IPS-18c (cell line): ENCODE data around the gene SMAP1.
"Not testable (repeated sequence)": the region's sequence is repeated elsewhere in the genome, so short reads cannot be mapped to it uniquely, and the experiment has no call there.

Experiments used
- H3K4me3 ChIP-seq: 2 replicates; pipeline ENCODE4 v1.7.0; 2013; ENCODE audit warnings: low read depth, mild to moderate bottlenecking, low read length, moderate library complexity; ENCODE audit not compliant: insufficient read depth
- H3K9me3 ChIP-seq: one replicate; pipeline ENCODE4 v1.6.1; 2013; ENCODE audit warnings: mild to moderate bottlenecking, low read length, moderate library complexity; ENCODE audit not compliant: control insufficient read depth, insufficient read depth

Gene SMAP1

DNA sequence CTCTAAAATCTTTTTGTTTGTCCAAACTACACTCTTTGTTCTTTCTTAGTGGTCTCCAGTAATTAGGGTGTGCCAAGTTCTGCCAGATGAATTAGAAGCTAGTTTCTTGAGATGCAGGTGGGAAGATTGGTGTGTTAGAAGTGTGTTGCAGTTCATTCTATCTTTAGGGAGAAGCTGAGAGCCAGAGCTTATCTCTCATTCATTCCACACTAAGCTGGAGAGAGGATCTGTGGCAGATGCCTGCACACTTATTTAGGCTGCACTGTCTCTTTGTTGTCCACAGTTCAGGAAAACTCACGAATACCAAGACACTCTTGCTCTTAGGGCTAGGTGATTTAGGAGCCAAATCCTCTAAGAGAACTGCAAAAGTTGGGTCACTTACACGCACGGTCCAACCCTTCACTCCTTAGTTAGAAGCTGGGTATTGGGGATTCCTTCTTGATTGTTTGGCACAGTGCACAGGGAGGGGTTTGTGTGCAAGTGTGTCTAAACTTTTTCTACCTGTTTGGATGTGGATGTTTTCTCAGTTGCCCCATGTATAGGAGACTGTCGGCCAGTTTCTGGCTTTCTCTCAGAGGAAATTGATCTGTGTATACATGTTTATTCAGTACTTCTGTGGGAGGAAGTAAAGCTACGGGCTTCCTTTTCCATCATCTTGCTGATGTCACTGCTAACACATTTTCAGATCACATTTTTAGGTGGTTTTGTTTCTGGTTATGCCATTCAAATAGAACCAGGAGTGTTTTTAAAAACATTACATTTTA, 49.5 kb downstream of the SMAP1 start:
- Histone ChIP-seq H3K9me3 (no peaks in the 10 kb centered on the region), H3K4me3 (no peak overlapping the region)

DNA sequence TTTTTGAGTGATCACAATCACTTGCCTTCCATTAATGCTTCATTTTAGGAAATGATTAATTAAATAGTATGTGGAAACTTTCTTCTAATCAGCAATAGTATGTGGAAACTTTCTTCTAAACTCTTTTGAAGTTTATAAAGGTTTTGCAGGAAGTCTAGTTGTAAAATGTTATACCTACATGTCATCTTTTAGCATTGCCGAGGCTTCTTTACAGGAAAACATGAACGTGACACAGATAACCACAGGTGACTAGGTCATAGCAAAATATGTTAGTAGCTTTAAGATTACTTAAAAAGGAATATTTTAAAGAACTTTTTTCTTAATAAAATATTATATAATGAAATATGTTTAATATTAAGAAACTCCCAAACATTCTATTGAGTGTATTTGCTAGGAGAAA, 56.8 kb downstream of the SMAP1 start:
- no peak overlapping the region for H3K4me3 ChIP-seq
- no peaks in the 10 kb centered on the region for H3K9me3 ChIP-seq

DNA sequence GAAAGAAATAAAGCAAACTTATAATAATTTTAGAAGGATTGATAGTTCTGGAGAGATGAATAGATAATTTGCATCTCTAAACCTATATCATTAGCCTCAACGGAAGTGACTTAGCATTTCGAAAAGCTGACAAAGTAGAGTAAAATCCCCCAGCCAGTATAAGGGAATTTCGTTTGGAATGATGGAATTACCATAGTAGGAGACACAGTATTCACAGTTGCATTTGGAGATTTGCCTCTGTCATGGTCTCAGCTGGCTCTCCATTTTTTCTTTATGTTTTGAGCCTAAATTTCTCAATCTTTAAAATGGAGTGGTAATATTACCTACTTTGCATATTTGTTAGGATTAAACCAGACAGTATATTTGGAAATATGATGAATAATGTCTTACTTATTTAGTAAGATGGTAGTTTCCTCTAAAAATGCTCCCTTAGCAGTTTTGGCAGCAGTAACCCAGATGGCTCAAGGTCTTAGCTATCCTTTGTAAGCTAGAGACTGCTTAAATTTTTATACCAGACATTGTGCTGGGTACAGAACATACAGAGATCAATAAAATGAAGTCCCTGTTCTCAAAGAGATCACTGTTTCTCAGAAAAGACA, 58.2 kb downstream of the SMAP1 start:
- Histone ChIP-seq H3K4me3 (no peak overlapping the region), H3K9me3 (no peaks in the 10 kb centered on the region)

DNA sequence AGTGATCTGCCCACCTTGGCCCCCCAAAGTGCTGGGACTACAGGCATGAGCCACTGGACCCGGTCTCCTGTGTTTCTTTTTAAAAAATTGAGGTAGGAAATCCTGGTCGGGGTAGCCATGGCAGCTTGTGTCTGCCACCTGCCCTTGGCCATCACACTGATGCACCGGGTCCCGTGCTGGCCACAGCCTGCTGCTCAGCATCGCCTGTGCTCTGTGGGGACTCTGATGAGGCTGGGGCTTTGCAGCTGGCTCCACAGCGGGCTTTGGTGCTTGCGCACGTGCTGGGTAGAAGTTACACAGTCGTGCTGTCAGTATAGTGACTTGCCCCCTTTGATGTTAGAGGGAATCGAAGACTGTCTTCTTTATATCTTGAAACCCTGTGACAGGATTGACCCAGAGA, 66.7 kb downstream of the SMAP1 start:
- Histone ChIP-seq H3K4me3 (no peak overlapping the region), H3K9me3 (no peaks in the 10 kb centered on the region)

GRCh38 chr6:70734979-70735378, 67.3 kb downstream of the SMAP1 start:
- H3K4me3 ChIP-seq: no peak overlapping the region
- no peaks in the 10 kb centered on the region for H3K9me3 ChIP-seq

DNA sequence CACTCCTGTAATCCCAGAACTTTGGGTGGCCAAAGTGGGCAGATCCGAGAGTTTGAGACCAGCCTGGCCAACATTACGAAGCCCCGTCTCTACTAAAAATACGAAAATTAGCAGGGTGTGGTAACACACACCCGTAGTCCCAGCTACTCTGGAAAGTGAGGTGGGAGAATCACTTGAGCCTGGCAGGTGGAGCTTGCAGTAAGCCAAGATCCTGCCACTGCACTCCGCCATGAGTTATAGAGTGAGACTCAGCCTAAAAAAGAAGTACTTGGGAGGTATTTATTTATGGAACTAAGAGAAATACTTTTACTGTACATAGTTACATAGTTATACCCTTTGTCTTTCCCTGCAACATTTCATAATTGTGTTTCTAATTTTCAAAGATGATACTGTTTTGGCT, 67.8 kb downstream of the SMAP1 start:
- H3K9me3 ChIP-seq: no peaks in the 10 kb centered on the region
- no peak overlapping the region for H3K4me3 ChIP-seq

- peaks cover 7% of the 10 kb centered on the region for H3K9me3 ChIP-seq
- no peak overlapping the region for H3K4me3 ChIP-seq
Measured at GRCh38 chr6:70738028-70738427, 70.3 kb downstream of the SMAP1 start.

- Histone ChIP-seq H3K4me3 (no peak overlapping the region), H3K9me3 (peaks cover 7% of the 10 kb centered on the region)
Measured at GRCh38 chr6:70739534-70739933, 71.9 kb downstream of the SMAP1 start.

DNA sequence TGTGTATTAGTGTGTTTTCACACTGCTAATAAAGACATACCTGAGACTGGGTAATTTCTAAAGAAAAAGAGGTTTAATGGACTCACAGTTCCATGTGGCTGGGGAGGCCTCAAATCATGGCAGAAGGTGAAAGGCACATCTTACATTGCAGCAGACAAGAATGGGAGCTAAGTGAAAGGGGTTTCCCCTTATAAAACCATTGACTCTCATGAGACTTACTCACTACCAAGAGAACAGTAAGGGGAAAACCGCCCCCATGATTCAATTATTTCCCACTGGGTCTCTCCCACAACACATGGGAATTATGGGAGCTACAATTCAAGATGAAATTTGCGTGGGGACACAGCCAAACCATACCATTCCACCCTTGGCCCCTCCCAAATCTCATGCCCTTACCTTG, 73.1 kb downstream of the SMAP1 start:
- not testable (repeated sequence) for H3K9me3 ChIP-seq, H3K4me3 ChIP-seq

DNA sequence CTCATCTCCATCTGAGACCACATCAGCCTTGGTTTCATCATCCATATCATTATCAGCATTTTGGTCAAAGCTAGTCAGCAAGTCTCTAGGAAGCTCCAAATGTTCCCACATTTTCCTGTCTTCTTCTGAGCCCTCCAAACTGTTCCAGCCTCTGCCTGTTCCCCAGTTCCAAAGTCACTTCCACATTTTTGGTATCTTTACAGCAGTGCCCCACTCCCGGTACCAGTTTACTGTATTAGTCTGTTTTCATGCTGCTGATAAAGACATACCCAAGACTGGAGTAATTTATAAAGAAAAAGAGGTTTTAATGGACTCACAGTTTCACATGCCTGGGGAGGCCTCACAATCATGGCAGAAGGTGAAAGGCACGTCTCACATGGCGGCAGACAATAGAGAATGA, 74.8 kb downstream of the SMAP1 start:
- H3K4me3 ChIP-seq: not testable (repeated sequence)

GRCh38 chr6:70753870-70754380, 86.2 kb downstream of the SMAP1 start:
- Histone ChIP-seq H3K9me3 (no peaks in the 10 kb centered on the region), H3K4me3 (no peak overlapping the region)

More for the DNA sequence above, 74.8 kb downstream of the SMAP1 start:
- H3K9me3 ChIP-seq: not testable (repeated sequence)

- Histone ChIP-seq H3K9me3 (no peaks in the 10 kb centered on the region), H3K4me3 (no peak overlapping the region)
Measured at GRCh38 chr6:70758883-70759282, 91.2 kb downstream of the SMAP1 start.

DNA sequence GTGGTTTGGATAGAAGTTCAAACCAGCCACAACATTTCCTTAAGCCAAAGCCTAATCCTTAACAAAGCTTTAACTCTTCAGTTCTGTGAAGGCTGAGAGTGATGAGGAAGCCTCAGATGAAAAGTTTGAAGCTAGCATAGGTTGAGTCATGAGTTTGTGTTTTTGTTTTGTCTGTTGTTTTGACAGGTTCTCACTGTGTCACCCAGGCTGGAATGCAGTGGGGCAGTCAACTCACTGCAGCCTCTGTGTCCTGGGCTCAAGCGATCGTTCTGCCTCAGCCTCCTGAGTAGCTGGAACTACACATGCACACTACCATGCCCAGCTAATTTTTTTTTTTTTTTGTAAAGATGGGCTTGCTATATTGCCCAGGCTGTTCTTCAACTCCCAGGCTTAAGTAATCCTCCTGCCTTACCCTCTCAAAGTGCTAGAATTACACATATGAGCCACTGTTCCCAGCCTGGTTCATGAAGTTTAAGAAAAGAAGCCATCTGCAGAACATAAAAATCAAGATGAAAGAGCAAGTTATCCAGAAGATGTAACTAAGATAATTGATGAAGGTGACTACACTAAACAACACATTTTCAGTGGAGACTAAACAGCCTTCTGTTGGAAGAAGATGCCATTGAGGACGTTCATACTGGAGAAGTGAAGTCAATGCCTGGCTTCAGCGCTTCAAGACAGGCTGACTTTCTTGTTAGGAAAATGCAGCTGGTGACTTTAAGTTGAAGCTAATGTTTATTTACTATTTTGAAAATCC, 96.2 kb downstream of the SMAP1 start:
- Histone ChIP-seq H3K4me3 (no peak overlapping the region), H3K9me3 (no peaks in the 10 kb centered on the region)

- Histone ChIP-seq H3K9me3 (no peaks in the 10 kb centered on the region), H3K4me3 (no peak overlapping the region)
Measured at GRCh38 chr6:70764706-70765105, 97.0 kb downstream of the SMAP1 start.

DNA sequence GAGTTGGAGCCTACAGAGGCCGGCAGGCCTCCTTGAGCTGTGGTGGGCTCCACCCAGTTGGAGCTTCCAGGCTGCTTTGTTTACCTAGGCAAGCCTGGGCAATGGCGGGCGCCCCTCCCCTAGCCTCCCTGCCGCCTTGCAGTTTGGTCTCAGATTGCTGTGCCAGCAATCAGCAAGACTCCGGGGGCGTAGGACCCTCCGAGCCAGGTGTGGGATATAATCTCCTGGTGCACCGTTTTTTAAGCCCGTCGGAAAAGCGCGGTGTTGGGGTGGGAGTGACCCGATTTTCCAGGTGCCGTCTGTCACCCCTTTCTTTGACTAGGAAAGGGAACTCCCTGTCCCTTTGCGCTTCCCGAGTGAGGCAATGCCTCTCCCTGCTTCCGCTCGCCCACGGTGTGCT, 103.7 kb downstream of the SMAP1 start:
- H3K4me3 ChIP-seq, H3K9me3 ChIP-seq: not testable (repeated sequence)

DNA sequence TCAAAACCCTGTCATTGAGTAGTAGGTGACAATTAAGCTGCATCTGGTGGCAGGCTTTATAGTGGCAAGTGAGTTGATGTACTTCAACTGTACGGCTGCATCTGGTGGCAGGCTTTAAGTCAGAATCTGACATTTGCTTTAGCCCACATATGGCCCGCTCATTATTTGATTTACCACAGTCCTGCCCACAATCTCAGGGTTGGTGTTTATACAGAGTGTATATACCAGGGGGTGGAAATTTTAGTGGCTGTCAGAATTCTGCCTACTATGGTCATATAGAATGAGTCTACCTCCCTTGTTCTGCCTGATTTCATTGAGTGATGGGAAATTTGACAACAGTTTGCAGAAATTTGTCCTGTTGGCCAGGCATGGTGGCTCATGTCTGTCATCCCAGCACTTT, 112.3 kb downstream of the SMAP1 start:
- Histone ChIP-seq H3K4me3 (no peak overlapping the region), H3K9me3 (peaks cover 4% of the 10 kb centered on the region)

- Histone ChIP-seq H3K4me3 (no peak overlapping the region), H3K9me3 (no peaks in the 10 kb centered on the region)
Measured at GRCh38 chr6:70790483-70791224, 123.0 kb downstream of the SMAP1 start.
